Esophagus squamous epithelium (tissue), 4 donors: ENCODE measurements around the gene NCOA5.

Experiments
- CTCF ChIP-seq, 6 experiments: fragments of 450-650 bp in 4 of 6; fragments of 200-600 bp in 2 of 6; sonication (generic) in 2 of 6; IDR thresholded peaks; one replicate each; pipeline ENCODE4 v1.5.1; 2016 to 2019; ENCODE audit warnings: antibody characterized with exemption in 6 of 6, mild to moderate bottlenecking in 4 of 6, moderate library complexity in 4 of 6
- POLR2A ChIP-seq, 4 donors: fragments of 450-650 bp; IDR thresholded peaks; one replicate each; pipeline ENCODE4 v1.6.1; 2017; ENCODE audit warnings: antibody characterized with exemption in 4 of 4, mild to moderate bottlenecking in 4 of 4, moderate library complexity in 3 of 4

GRCh38 chr20:46036370-46036769, 53.4 kb downstream of the NCOA5 start:
- TF ChIP-seq CTCF (IDR thresholded peaks at IDR 0.05) (no peak), POLR2A (IDR thresholded peaks at IDR 0.05) (no peak)
